HG03095 (cell line): ENCODE data around the gene GPATCH2L.

Source experiments
- ATAC-seq: cut with Tn5 transposase; IDR thresholded peaks from one replicate; pipeline ENCODE4 v1.9.1; 2021; ENCODE audit warnings: moderate library complexity; ENCODE audit not compliant: unreplicated experiment

Gene GPATCH2L

DNA sequence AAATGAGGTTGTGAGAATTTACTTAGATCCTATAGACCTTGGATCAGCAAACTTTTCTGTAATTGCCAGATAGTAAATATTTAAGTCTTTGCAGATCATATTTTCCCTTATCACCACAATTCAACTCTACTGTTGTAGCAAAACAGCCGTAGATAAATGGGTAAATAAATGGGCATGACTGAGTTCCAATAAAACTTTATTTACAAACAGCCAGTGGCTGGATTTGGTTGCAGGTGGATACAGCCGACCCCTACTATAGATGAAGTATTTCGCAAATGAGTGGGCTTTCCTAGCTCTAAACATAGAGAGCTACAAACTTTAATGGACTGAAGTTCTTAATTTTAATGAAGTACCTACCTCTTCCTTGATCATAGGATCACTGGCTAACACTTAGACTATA, 100.7 kb downstream of the GPATCH2L start:
- ATAC-seq, result no peak

- no peak for ATAC-seq
Measured at GRCh38 chr14:76253111-76253510, 101.4 kb downstream of the GPATCH2L start.

DNA sequence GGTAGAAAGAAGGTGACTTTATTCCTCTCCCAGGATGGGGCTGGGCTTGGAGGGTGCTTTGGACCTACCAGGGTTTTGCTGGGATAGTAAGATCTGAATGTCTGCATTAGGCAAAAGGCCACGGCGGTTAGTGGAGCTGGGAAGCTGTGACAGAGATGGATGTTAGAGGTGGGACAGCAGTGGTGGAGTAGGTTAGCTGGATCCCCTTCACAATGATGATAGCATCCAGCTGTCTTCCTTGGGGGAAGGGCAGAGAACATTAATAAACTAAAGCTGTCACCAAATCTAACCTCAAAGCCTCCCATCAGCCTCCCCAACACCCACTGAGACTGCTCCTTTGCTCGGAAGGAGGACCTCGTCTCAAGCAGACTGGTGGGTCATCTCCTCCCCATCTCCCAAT, 104.8 kb downstream of the GPATCH2L start:
- no peak for ATAC-seq

- no peak for ATAC-seq
Measured at GRCh38 chr14:76257111-76257803, 105.5 kb downstream of the GPATCH2L start.

DNA sequence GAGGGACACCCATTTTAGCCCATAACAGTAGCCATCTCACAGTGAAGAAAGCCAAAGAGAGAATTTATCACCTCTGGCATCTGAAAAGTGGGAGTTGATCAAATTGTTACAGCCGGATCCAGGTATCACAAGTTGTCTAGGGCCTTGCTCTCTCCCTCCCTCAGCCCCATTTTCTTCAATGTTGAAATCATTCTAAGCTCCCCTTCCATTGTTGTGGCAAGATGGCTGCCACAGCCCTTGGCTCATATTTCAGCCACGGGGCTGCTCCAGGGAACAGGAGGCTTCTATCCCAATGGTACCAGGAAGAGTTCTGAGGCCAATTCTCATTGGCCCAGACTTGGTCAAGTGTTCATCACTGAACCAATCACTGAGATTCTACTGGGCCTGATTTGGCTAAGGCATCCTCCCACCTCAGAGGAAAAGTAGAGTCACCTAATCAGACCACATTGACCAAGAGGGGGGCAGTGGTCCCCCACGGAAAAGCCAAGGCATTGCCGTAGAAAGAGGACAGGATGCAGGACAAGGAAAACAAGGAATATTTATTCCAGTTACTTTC, 106.2 kb downstream of the GPATCH2L start:
- ATAC-seq, result no peak

- no peak for ATAC-seq
Measured at GRCh38 chr14:76259029-76259735, 107.5 kb downstream of the GPATCH2L start.

- no peak for ATAC-seq
Measured at GRCh38 chr14:76260749-76261148, 109.0 kb downstream of the GPATCH2L start.

DNA sequence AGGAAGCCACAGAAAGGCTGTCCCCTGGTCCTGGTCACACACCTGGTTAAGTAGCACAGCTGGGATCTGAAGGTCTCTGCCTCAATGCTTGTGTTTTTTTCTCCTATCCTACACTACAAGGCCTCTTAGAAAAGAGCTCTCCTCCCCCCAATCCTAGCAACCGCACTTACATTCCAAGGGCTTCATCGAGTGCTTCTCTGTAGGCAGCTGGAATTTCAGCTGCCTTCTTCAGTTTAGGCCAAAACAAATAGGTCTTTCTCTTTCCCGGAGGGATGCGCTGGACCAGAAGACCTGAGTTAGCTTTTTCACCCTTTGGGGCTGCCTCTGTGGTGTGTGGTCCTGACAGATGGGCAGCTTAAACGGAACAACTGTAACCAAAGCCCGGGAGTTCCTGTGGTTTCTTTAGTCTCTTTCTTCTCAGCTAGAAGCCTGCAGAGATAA, 109.7 kb downstream of the GPATCH2L start:
- ATAC-seq, result no peak

GRCh38 chr14:76262641-76263040, 110.9 kb downstream of the GPATCH2L start:
- no peak for ATAC-seq
